T-helper 1 cell treated with Interleukin-12 subunit alpha and Interleukin-12 subunit beta and Interleukin-4 antibody, amounts not matched to agents 30 μg/mL and 1 μg/mL, for 36 hours (primary cell): ENCODE measurements around the gene KRT6A.
A peak's percentile ranks its signal among the peaks of the same experiment; 100 is the strongest.

Experiments used
- H3K27ac Mint-ChIP-seq: one replicate; pipeline ENCODE4 v1.8.0; 2021; ENCODE audit warnings: mild to moderate bottlenecking, mixed read lengths
- H3K27me3 Mint-ChIP-seq: one replicate; pipeline ENCODE4 v1.8.0; 2021; ENCODE audit warnings: low read depth, mixed read lengths
- H3K36me3 Mint-ChIP-seq: one replicate; pipeline ENCODE4 v1.8.0; 2021; ENCODE audit warnings: low read depth, mixed read lengths
- H3K4me1 Mint-ChIP-seq: one replicate; pipeline ENCODE4 v1.8.0; 2021; ENCODE audit warnings: low read depth, mixed read lengths
- H3K4me3 Mint-ChIP-seq: one replicate; pipeline ENCODE4 v1.8.0; 2021; ENCODE audit warnings: mild to moderate bottlenecking, moderate library complexity, mixed read lengths
- H3K9me3 Mint-ChIP-seq: one replicate; pipeline ENCODE4 v1.8.0; 2021; ENCODE audit warnings: mixed read lengths

Gene KRT6A

GRCh38 chr12:52493172-52493571, at the start of gene KRT6A:
Gene KRT6A (minus strand): TSS chr12:52493257. CDS start chr12:52493188, 69 bp downstream.
- H3K4me3 Mint-ChIP-seq, result no peak within 1 kb of the TSS
- no peaks in the 10 kb centered on the region for H3K36me3 Mint-ChIP-seq
- H3K27ac Mint-ChIP-seq, result no peak within 1 kb of the TSS
- no peaks in the 10 kb centered on the region for H3K4me1 Mint-ChIP-seq
- H3K27me3 Mint-ChIP-seq, result peaks cover 19% of the 10 kb centered on the region
- H3K9me3 Mint-ChIP-seq, result no peaks in the 10 kb centered on the region

DNA sequence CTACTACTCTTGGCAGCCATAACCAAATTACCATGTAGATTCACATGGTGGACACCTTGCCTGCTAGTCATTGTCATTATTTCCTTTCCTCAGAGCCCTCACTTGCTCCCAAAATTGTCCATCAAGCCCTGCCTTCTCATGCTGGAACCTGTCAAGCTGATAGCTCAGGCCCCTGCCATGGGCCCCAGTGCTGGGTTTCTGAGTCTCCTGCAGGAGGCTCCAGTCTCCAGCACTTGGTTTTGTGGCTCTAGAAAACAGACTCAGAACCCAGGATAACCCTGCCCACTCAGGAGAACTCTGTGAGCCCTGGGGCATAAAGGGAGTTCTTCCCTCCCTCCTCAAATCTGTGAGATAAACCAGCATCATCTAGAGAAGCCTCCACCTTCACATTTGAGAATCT, 49.1 kb upstream of the KRT6A start:
- H3K27ac Mint-ChIP-seq, result no peak overlapping the region
- H3K4me1 Mint-ChIP-seq, result peaks cover 3% of the 10 kb centered on the region

DNA sequence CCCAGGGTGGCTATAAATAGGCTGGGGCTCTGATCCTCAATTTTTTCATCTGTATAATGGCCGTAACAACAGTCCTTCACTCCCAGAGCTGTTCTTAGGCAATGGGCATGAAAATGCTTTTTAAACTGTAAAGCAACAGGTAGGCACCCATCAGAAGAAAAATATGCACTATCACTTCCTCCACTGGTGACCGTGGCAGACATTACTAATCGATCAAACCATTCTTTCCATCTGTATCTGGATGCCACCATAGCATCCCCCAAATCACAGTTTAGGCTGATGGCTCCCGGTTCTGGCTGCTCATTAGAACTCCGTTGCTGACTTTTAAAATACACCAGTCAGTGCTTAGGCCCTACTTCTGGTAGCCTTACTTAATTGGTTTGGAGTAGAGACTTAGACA, 48.7 kb upstream of the KRT6A start:
- peaks cover 3% of the 10 kb centered on the region for H3K4me1 Mint-ChIP-seq
- H3K27ac Mint-ChIP-seq, result no peak overlapping the region
- no peaks in the 10 kb centered on the region for H3K27me3 Mint-ChIP-seq
- no peaks in the 10 kb centered on the region for H3K9me3 Mint-ChIP-seq
- no peaks in the 10 kb centered on the region for H3K36me3 Mint-ChIP-seq
- H3K4me3 Mint-ChIP-seq, result no peak overlapping the region

More for the DNA sequence above, 49.1 kb upstream of the KRT6A start:
- Mint-ChIP-seq H3K36me3 (no peaks in the 10 kb centered on the region), H3K27me3 (no peaks in the 10 kb centered on the region), H3K4me3 (no peak overlapping the region), H3K9me3 (no peaks in the 10 kb centered on the region)

DNA sequence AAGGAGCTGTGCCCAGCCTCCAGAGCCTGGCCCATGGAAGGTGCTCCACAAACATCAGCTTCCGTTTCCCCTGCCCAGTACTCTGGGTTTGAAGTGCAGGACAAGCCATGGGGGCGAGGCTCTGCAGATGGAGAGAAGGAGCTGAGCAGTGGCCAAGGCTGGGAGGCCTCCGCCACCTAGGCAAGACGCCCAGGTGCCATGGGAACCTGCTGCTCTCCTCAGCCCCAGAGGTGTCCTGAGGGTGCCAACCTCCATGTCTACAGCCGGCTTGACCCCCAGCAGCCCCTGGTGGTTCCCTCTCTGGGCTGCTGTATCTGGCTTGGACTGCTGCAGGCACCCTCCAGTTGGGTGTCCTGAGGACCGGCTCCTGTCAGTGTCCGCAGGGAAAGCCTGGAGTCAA, 47.5 kb upstream of the KRT6A start:
- no peaks in the 10 kb centered on the region for H3K36me3 Mint-ChIP-seq
- H3K4me1 Mint-ChIP-seq, result peaks cover 3% of the 10 kb centered on the region
- no peak overlapping the region for H3K27ac Mint-ChIP-seq
- H3K27me3 Mint-ChIP-seq, result no peaks in the 10 kb centered on the region
- no peaks in the 10 kb centered on the region for H3K9me3 Mint-ChIP-seq
- no peak overlapping the region for H3K4me3 Mint-ChIP-seq

DNA sequence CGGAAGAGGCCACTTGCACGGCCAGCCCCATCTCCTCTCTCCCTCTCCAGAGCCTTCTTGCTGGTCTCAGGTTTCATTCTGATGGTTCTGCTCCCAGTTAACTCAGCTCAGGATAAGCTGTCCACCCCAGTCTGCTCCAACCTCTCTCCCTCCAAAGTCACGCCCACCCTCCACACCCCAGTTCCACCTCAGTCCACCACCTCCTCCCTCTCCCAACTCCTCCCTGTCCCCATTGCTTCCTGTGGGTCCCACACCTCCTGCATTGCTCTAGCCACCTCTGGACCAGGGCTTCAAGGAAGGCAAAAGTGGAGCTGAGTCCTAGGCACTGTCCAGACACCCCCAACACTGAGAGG, 46.7 kb upstream of the KRT6A start:
- Mint-ChIP-seq H3K9me3 (no peaks in the 10 kb centered on the region), H3K36me3 (no peaks in the 10 kb centered on the region), H3K27ac (no peak overlapping the region), H3K4me3 (no peak overlapping the region), H3K27me3 (no peaks in the 10 kb centered on the region), H3K4me1 (peaks cover 3% of the 10 kb centered on the region)

DNA sequence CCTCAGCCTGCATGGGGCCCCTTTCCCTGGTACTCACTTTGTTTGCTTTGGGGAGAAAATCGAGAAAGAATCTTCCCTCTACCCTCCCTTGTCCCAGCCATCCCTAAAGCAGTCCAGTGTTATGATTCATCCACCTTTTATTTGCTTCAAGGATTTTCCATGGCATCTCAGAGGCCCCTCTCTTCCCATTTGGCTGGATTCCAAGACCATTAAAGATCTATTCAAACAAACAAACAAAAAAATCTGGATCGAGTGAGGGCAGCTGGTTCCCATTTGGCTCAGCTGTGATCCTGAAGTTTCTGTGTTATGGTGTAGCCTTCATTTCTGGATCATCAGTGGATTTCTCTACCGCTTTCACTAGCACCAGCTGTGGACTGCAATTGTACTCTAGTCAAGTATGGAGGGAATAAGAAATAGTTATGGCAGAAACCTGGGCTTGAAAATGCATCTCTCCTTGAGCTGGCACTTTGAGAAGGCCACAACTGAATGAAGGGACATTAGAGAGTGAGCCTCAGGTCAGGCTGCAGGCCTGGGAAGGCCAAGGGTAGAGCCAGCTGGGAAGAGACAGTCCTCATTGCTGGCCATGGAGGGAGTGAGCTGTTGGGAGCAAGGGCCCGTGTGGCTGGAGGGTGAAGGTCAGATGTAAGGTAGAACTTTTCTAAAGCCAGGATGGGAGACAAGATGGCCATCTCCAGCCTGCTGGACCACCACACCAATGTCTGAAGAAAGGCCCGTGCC, 46.2 kb upstream of the KRT6A start:
- no peak overlapping the region for H3K27ac Mint-ChIP-seq
- H3K9me3 Mint-ChIP-seq, result no peaks in the 10 kb centered on the region

GRCh38 chr12:52537101-52537500, 44.0 kb upstream of the KRT6A start:
- H3K4me1 Mint-ChIP-seq, result no peaks in the 10 kb centered on the region
- no peak overlapping the region for H3K27ac Mint-ChIP-seq
- no peaks in the 10 kb centered on the region for H3K36me3 Mint-ChIP-seq
- no peaks in the 10 kb centered on the region for H3K27me3 Mint-ChIP-seq
- H3K4me3 Mint-ChIP-seq, result no peak overlapping the region
- H3K9me3 Mint-ChIP-seq, result no peaks in the 10 kb centered on the region

More for the DNA sequence above, 46.2 kb upstream of the KRT6A start:
- no peaks in the 10 kb centered on the region for H3K27me3 Mint-ChIP-seq
- no peaks in the 10 kb centered on the region for H3K36me3 Mint-ChIP-seq
- no peak overlapping the region for H3K4me3 Mint-ChIP-seq
- peaks cover 3% of the 10 kb centered on the region for H3K4me1 Mint-ChIP-seq

DNA sequence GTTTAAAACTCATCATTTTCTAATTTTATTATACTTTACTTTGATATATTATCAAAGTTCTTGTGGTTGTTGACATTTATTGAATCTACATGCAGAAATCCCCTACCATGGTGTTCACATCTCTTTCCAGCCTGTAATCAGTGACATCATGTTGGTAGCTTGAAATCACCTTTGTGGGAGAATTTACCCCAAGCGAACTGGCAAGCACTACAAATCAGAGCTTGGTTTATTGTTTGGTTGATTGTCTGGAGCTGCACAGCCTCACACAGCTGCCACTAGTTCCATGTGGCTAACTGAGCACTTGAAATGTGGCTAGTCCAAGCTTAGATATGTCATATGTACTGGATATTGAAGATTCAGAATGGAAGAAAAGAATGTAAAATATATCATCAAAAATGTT, 42.5 kb upstream of the KRT6A start:
- H3K27me3 Mint-ChIP-seq, result no peaks in the 10 kb centered on the region
- no peak overlapping the region for H3K4me3 Mint-ChIP-seq
- no peaks in the 10 kb centered on the region for H3K9me3 Mint-ChIP-seq
- H3K36me3 Mint-ChIP-seq, result no peaks in the 10 kb centered on the region
- no peak overlapping the region for H3K27ac Mint-ChIP-seq
- no peaks in the 10 kb centered on the region for H3K4me1 Mint-ChIP-seq

GRCh38 chr12:52534482-52534881, 41.4 kb upstream of the KRT6A start:
- H3K27ac Mint-ChIP-seq, result no peak overlapping the region
- no peaks in the 10 kb centered on the region for H3K27me3 Mint-ChIP-seq
- no peaks in the 10 kb centered on the region for H3K4me1 Mint-ChIP-seq
- H3K36me3 Mint-ChIP-seq, result no peaks in the 10 kb centered on the region
- no peak overlapping the region for H3K4me3 Mint-ChIP-seq
- H3K9me3 Mint-ChIP-seq, result no peaks in the 10 kb centered on the region

- Mint-ChIP-seq H3K36me3 (no peaks in the 10 kb centered on the region), H3K4me3 (no peak overlapping the region), H3K4me1 (no peaks in the 10 kb centered on the region), H3K27me3 (no peaks in the 10 kb centered on the region), H3K27ac (no peak overlapping the region), H3K9me3 (no peaks in the 10 kb centered on the region)
Observed at GRCh38 chr12:52533686-52534470, 40.8 kb upstream of the KRT6A start.

- no peaks in the 10 kb centered on the region for H3K27me3 Mint-ChIP-seq
- no peak overlapping the region for H3K4me3 Mint-ChIP-seq
- H3K36me3 Mint-ChIP-seq, result no peaks in the 10 kb centered on the region
- H3K4me1 Mint-ChIP-seq, result no peaks in the 10 kb centered on the region
- H3K27ac Mint-ChIP-seq, result no peak overlapping the region
- no peaks in the 10 kb centered on the region for H3K9me3 Mint-ChIP-seq
Observed at GRCh38 chr12:52532636-52533035, 39.6 kb upstream of the KRT6A start.

DNA sequence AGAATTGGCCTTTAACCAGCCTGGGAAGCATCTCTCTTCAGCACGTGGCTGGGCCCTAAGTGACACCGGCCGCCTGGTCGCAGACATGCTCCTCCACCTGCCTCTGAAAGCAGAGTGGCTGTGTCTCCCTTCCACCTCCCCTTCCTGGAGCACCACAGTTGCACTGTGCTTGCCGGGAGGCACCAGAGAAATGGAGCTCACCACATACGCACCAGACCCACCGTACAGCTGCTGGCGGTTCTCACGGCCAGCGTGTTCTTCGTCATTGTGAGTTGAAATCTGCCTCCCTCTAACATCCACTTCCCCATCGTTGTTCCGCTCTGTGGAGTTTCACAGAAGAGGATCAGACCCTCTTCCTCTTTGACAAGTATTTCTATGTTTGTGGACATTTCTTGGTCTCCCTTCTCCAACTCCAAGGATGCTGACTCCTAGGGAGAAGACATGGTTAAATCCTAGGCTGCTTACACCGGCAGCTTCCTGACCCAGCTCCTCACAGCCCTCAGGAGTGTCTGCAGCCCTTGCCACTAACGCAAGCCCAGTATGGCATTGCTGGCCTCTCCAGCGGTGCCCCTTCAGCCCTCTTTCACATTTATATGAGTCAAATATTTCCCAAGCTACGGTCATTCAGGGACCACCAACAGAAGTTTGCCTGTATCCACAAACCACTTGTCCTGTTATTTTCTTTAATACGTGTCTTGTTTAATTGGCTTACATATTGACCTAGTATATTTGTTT, 38.7 kb upstream of the KRT6A start:
- H3K4me1 Mint-ChIP-seq, result no peaks in the 10 kb centered on the region
- no peak overlapping the region for H3K4me3 Mint-ChIP-seq
- H3K27ac Mint-ChIP-seq, result peak overlapping the region; percentile 41
- H3K36me3 Mint-ChIP-seq, result no peaks in the 10 kb centered on the region
- no peaks in the 10 kb centered on the region for H3K9me3 Mint-ChIP-seq
- no peaks in the 10 kb centered on the region for H3K27me3 Mint-ChIP-seq

DNA sequence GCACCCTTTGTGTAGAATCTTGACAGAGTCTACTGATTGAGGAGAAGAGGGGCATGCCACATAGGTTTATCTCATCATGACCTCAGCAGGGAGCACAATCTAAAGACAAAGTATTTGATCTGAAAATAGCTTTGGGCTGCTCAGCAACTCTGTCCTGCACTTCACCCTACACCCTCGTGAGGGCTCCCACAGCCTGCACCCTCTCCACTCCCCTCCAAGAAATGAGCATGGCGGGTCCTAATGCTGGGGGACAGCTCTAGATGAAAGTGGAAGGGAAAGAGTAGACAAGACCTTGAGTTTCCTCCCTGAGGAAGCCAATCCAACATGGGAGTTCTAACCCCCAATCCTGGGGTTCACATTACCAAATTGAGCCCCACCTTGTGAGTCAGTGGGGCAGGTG, 37.8 kb upstream of the KRT6A start:
- Mint-ChIP-seq H3K4me1 (no peaks in the 10 kb centered on the region), H3K4me3 (no peak overlapping the region), H3K9me3 (no peaks in the 10 kb centered on the region), H3K27me3 (no peaks in the 10 kb centered on the region), H3K27ac (no peak overlapping the region), H3K36me3 (no peaks in the 10 kb centered on the region)

- H3K27ac Mint-ChIP-seq, result no peak overlapping the region
- no peaks in the 10 kb centered on the region for H3K4me1 Mint-ChIP-seq
- no peaks in the 10 kb centered on the region for H3K36me3 Mint-ChIP-seq
- H3K4me3 Mint-ChIP-seq, result no peak overlapping the region
- no peaks in the 10 kb centered on the region for H3K27me3 Mint-ChIP-seq
- H3K9me3 Mint-ChIP-seq, result no peaks in the 10 kb centered on the region
Observed at GRCh38 chr12:52530366-52530765, 37.3 kb upstream of the KRT6A start.

DNA sequence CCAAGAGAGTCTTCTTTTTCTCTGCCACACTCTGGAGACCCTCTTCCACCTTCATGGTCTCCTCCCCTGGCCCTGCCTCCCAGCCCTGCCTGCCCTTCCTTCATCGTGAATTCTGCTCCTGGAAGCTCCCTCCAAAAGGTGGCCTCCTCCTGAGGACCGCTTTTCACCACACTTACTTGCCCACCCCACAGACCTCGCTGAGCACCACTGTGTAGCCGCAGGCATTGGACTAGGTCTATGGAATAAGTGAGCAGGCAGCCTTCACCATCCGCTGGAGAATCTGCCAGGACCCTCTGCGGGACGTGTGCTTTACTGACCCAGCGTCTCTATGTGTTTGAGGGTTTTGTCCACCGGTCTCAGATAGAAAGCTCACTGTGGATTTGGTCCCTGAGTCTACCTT, 36.8 kb upstream of the KRT6A start:
- Mint-ChIP-seq H3K36me3 (no peaks in the 10 kb centered on the region), H3K4me3 (no peak overlapping the region), H3K9me3 (no peaks in the 10 kb centered on the region), H3K27me3 (no peaks in the 10 kb centered on the region), H3K27ac (no peak overlapping the region), H3K4me1 (no peaks in the 10 kb centered on the region)
